ENCODE data around the gene CMTM7.
"Not testable (repeated sequence)": the region's sequence is repeated elsewhere in the genome, so short reads cannot be mapped to it uniquely, and the experiment has no call there.

- TF ChIP-seq YY1 (IDR thresholded peaks at IDR 0.05; ENCODE audit: insufficient read depth, insufficient read length); SUZ12 (IDR thresholded peaks at IDR 0.05; ENCODE audit: extremely low read depth, insufficient read depth, insufficient read length); ZNF274 (IDR thresholded peaks at IDR 0.05; ENCODE audit: low read depth, low read length): not testable (repeated sequence)
These were observed 75.2 kb downstream of the CMTM7 start for GRCh38 chr3:32466808-32467207.
